Upper lobe of left lung (tissue), 4 donors: ENCODE measurements around the gene HMCES.

Experiments used
- POLR2A ChIP-seq, 4 donors: fragments of 450-650 bp; IDR thresholded peaks; one replicate each; pipeline ENCODE4 v1.5.1; 2016 to 2017; ENCODE audit warnings: antibody characterized with exemption in 4 of 4, mild to moderate bottlenecking in 2 of 4
- POLR2AphosphoS5 ChIP-seq, 2 donors: sonication (generic); formaldehyde crosslinking; IDR thresholded peaks; one replicate each; pipeline ENCODE4 v1.5.1; 2017; ENCODE audit warnings: antibody characterized with exemption in 2 of 2

- TF ChIP-seq POLR2AphosphoS5 (IDR thresholded peaks at IDR 0.05) (peak; percentile 53 to 93), POLR2A (IDR thresholded peaks at IDR 0.05) (peak in 1 of 4 donors; percentile 66)
Observed at GRCh38 chr3:129230311-129231019, 48.2 kb upstream of the HMCES start.
